LNCAP (cell line): ENCODE measurements around the gene TECTB.

Source experiments
- TF ChIP-seq, protein P1 (sequence below): fragments of 450-650 bp; IDR thresholded peaks from 2 replicates; pipeline ENCODE4 v1.5.1; 2017; ENCODE audit warnings: mild to moderate bottlenecking

Gene TECTB

DNA sequence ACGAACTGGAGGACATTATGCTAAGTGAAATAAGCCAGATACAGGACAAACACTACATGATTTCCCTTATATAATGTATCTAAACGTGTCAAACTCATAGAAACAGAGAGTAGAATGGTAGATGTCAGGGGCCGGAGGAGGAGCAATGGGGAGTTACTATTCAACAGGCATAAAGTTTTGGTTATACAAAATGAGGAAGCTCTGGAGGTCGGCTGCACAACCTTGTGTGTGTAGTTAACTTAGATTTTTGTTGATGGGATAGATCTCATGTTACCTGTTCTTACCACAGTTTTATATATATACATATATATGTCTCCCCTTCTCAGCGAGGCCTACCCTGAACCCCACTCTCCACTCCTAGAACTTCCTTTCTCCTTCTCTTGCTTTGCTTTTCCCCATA, 22.4 kb upstream of the TECTB start:
- TF ChIP-seq, protein P1, sequence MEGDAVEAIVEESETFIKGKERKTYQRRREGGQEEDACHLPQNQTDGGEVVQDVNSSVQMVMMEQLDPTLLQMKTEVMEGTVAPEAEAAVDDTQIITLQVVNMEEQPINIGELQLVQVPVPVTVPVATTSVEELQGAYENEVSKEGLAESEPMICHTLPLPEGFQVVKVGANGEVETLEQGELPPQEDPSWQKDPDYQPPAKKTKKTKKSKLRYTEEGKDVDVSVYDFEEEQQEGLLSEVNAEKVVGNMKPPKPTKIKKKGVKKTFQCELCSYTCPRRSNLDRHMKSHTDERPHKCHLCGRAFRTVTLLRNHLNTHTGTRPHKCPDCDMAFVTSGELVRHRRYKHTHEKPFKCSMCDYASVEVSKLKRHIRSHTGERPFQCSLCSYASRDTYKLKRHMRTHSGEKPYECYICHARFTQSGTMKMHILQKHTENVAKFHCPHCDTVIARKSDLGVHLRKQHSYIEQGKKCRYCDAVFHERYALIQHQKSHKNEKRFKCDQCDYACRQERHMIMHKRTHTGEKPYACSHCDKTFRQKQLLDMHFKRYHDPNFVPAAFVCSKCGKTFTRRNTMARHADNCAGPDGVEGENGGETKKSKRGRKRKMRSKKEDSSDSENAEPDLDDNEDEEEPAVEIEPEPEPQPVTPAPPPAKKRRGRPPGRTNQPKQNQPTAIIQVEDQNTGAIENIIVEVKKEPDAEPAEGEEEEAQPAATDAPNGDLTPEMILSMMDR, result no peak

DNA sequence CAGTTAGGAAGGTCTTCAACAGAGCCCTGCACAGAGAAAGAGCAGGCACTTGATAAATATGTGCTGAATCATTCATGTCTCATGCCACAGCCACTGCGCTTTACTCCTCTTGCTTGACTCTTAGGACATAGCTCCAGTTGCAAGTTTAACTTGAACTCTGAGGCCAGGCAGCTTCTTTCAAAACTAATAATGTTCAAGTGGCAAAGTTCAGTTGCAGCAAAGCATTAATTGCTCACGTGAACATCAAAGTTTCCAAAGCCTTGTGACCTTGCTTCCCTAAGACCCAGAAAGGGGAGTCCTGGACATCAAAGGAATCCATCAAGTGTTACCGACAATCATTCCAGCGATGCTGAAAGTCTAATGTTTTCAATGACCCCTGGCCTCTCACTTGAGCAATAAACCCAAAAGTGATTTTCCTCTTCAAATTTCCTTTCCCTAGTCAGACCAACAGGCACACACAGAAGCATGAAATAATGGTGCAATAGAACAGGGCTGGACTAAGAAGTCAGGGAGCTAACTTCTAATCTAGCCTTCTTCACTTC, 21.8 kb upstream of the TECTB start:
- TF ChIP-seq, protein P1, result no peak

DNA sequence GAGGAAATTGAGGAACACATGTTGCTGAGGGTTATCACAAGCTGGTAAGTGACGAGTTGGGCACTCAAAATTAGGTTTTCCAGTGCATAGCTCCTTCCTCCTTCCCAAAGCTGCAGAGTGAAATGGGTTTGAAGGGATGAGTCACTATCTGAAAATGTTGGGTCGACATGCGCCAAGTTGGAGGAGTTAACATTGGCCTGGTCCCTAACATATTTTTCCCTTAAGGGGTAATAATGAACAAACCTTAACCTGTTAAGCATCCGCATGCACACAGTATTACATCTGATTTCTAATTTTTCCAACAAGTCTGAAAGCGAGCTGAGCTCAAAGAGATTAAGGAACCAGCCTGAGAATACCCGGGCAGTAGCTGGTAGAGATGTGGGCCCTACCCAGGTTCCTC, 20.7 kb upstream of the TECTB start:
- TF ChIP-seq, protein P1, result no peak

DNA sequence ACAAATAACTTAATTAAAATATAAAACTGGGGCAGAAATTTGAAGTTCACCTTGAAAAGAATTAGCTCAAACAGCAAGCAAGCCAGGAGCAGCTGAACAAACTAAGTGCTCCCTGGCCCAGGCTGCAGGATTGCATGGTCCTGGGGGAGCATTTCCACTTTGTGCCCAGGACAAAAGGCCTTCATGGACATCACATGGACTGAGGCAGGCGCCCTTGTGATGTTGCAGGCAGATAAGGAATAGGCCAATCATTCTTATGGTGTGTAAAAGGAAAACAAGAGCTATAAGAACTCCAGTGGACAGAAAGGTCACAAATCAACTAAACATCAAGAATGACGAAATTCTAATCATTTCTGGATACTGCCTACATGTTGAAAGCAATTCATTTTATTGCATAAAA, 17.5 kb upstream of the TECTB start:
- TF ChIP-seq, protein P1, result no peak

DNA sequence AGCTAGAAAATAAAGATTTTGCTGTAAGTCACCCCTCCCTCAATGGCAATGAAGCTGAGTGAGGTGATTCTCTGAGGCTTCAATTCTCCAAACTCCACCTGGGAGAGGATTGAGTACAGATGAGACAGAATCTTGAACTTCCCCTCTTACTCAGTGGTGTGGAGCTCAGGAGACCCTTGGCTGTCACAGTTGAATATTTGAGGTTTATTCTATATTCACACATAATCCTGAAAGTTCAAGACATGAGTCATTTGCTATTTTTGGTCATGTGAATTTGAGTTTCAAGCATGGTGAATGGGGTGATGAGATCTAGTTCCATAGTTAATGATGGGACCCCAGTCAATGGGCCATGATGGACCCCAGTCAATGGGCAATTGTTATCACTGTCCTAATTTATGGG, 13.9 kb upstream of the TECTB start:
- TF ChIP-seq, protein P1, result no peak

DNA sequence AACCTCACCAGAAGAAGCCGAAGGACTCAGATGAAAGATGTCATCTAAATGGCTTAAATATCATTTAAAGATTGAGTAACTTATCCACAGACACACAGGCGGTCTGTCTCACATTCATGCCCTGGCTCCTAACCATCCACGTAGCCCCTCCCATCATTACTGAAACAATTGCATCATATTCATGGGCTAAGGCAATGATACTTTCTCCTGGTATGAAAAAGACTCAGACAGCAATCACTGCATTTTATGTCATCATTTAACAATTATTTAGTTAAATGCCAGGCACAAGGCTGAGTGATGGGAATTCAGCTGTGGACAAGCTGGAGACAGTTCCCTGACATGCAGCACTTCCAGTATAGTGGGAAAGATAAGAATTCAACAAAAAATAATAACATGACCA, 11.2 kb upstream of the TECTB start:
- TF ChIP-seq, protein P1, result no peak

DNA sequence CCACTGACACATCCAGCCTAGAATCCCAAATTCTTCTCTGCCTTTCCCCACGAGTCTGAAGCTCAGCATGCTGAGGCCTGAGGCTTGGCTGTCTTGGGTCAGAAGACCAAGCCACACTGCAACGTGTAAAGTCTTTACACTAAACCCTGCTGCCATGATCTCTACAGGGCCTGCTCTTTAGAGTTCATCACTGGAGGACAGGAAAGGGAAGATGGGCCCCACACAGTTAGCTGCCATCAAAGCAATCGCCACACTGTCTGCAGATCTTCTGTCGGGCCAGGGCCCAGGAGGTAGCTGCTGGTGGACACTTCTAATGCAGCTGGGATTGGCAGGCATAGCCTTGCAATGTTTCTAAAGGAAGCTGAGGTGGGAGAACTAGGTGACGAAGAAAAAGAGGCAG, 8.4 kb upstream of the TECTB start:
- TF ChIP-seq, protein P1, result no peak
